OCI-LY7 (cell line): ENCODE data around the gene TANC1.

Experiments
- CTCF ChIP-seq: fragments of 200-600 bp; sonication (generic); conservative IDR thresholded peaks from 2 replicates; pipeline ENCODE4 v1.5.1; 2014; ENCODE audit warnings: mild to moderate bottlenecking, antibody characterized with exemption, low read length, moderate library complexity, mixed read lengths
- EZH2phosphoT487 ChIP-seq: fragments of 200-600 bp; sonication (generic); IDR thresholded peaks from 2 replicates; pipeline ENCODE4 v1.6.1; 2018; ENCODE audit warnings: low read depth, borderline replicate concordance, mild to moderate bottlenecking, mixed run types, antibody characterized with exemption, low read length, moderate library complexity, mixed read lengths

GRCh38 chr2:158960193-158960592 is 8.2 kb upstream of the TANC1 start:
- no peak for TF ChIP-seq CTCF
- no peak for TF ChIP-seq EZH2phosphoT487
